ENCODE results near the gene PAK6. TPM values are rescaled to one million over a fixed set of nuclear protein-coding genes. Genes with fewer than 3 reads are reported as not detected.
A peak's percentile ranks its signal among the peaks of the same experiment; 100 is the strongest.

The PAK6 gene
- total and polyA plus RNA-seq, 9 of the 15 experiments (the other 6 are each of a cell fraction or from before 2014, with no cell fraction given): 0.03 to 0.74 (median 0.16) TPM; not detected in 2

- 0 out of 2 replicates have a peak, but pooled peaks have one; percentile 37 for TF ChIP-seq ATF6 (CRISPR knock-in tag; IDR thresholded peaks at IDR 0.05)
- TF ChIP-seq HIVEP1 (CRISPR knock-in tag; IDR thresholded peaks at IDR 0.05): no peak
- peak; percentile 96 for TF ChIP-seq MAX (CRISPR knock-in tag; IDR thresholded peaks at IDR 0.05)
- TF ChIP-seq L3MBTL2 (IDR thresholded peaks at IDR 0.05): peak; percentile 97
- TF ChIP-seq EZH2 (IDR thresholded peaks at IDR 0.05; ENCODE audit: borderline replicate concordance, low read depth, low read length): no peak
- peak; percentile 18; the same call in 1 of the 2 replicates for TF ChIP-seq ZNF232 (CRISPR knock-in tag; IDR thresholded peaks at IDR 0.05)
- no peak for TF ChIP-seq PPARD (CRISPR knock-in tag; IDR thresholded peaks at IDR 0.05)
- TF ChIP-seq CHD1 (IDR thresholded peaks at IDR 0.05; ENCODE audit: low read length): no peak
- no peak for TF ChIP-seq RREB1 (CRISPR knock-in tag; IDR thresholded peaks at IDR 0.05)
- peak; percentile 75; the same call in 1 of the 2 replicates for TF ChIP-seq CTBP1 (IDR thresholded peaks at IDR 0.05; ENCODE audit: borderline replicate concordance)
- TF ChIP-seq REST (IDR thresholded peaks at IDR 0.05; ENCODE audit: borderline replicate concordance): no peak
- no peak for TF ChIP-seq REST (CRISPR knock-in tag; IDR thresholded peaks at IDR 0.05; ENCODE audit: low read depth)
Measured at GRCh38 chr15:40290918-40291574, 52.2 kb downstream of the PAK6 start (continued).

All from K562 (cell line).